CD4-positive, alpha-beta T cell treated with Interleukin-17A for 1 hour (primary cell): ENCODE data around the gene FRMD7.

Experiments used
- DNase-seq: peaks from one replicate; pipeline ENCODE4 v3.0.0-alpha.2; 2020

Gene FRMD7

DNA sequence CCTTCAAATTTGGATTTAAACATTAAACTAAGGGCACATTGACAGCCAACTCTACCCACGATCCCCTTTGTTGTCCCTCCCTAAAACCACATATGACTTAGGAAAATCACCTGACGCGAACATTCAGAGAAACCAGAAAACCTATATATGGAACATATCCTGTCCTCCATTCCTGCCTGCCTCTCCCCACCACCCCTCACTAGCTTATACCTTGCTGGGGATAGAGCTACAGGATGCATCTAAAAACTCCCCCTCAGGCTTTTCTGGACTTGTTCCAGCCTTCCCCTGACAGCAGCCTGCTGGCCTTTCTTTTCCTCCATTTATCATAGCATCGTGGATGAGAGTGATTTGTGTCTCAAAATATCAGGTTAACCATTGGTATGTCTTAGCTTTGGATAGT lies 96.0 kb downstream of the FRMD7 start:
- DNase-seq = no peak

GRCh38 chrX:132030264-132030663 lies 97.6 kb downstream of the FRMD7 start:
- no peak for DNase-seq
